Ovary (tissue), 9 donors: Measurements from ENCODE around the gene YIPF4. TPM values are rescaled to one million over a fixed set of nuclear protein-coding genes. Genes with fewer than 3 reads are reported as not detected.
"Not testable (repeated sequence)": the region's sequence is repeated elsewhere in the genome, so short reads cannot be mapped to it uniquely, and the experiment has no call there.

Experiments used
- DNase-seq, 5 donors: peaks; one replicate each; pipeline ENCODE4 v3.0.0-alpha.2; 2019 to 2020
- H3K27ac ChIP-seq, 2 donors: fragments of 200-600 bp; one replicate each; pipeline versions ENCODE4 v1.5.1 to v1.8.0; 2019 to 2022
- H3K27me3 ChIP-seq: fragments of 200-600 bp; one replicate; pipeline ENCODE4 v1.8.0; 2022
- H3K36me3 ChIP-seq: fragments of 200-600 bp; sonication (generic); one replicate; pipeline ENCODE4 v1.5.1; 2019
- H3K4me1 ChIP-seq: one replicate; pipeline ENCODE4 v1.8.1; 2013; ENCODE audit warnings: mild to moderate bottlenecking, moderate library complexity; ENCODE audit not compliant: insufficient read depth
- H3K4me3 ChIP-seq: fragments of 200-600 bp; sonication (generic); one replicate; pipeline ENCODE4 v1.5.1; 2017
- H3K9me3 ChIP-seq, 2 donors: fragments of 200-600 bp in 1 of 2; sonication (generic) in 1 of 2; one replicate each; pipeline versions ENCODE4 v1.5.1 to v1.8.1; 2013 to 2019; ENCODE audit warnings: mild to moderate bottlenecking in 1 of 2, moderate library complexity in 1 of 2
- CTCF ChIP-seq, 3 donors: fragments of 450-650 bp in 2 of 3; fragments of 200-600 bp in 1 of 3; IDR thresholded peaks; one replicate each; pipeline versions ENCODE4 v1.5.1 to v1.8.0; 2016 to 2022; ENCODE audit warnings: antibody characterized with exemption in 3 of 3, mild to moderate bottlenecking in 1 of 3
- EP300 ChIP-seq: sonication (generic); formaldehyde crosslinking; IDR thresholded peaks from one replicate; pipeline ENCODE4 v1.6.1; 2017; ENCODE audit warnings: antibody characterized with exemption
- POLR2A ChIP-seq: fragments of 450-650 bp; IDR thresholded peaks from one replicate; pipeline ENCODE4 v1.6.1; 2017; ENCODE audit warnings: antibody characterized with exemption, mild to moderate bottlenecking, moderate library complexity
- WGBS, 3 donors: extraction: QIAGEN DNeasy Blood & Tissue Kit in 1 of 3; methylation state at CpG; one replicate each; pipeline versions ENCODE4 v1.1.5 to v1.1.7; 2013 to 2017; 5-methylcytosine and 5-hydroxymethylcytosine counted together
- intact Hi-C, 4 donors: fragments of 100-400 bp; cut with DNase I; formaldehyde crosslinking; loops; one replicate each; pipeline versions ENCODE4 v1.11.0 to v1.15.1; 2022 to 2023
- polyA plus RNA-seq, 2 donors: library from polyadenylated mRNA; stranded (reverse); fragments of 200-250 nt in 1 of 2; fragments of 350-450 nt in 1 of 2; fragmentation: Illumina TruSeq in 1 of 2; extraction: RNeasy Lipid Tissue Mini Kit (QIAGEN cat#74804) in 1 of 2; gene quantifications; one replicate each; pipeline ENCODE4 v1.2.3, GENCODE V29; 2013 to 2014
- total RNA-seq, 7 donors: library from RNA; depleted of rRNA in 2 of 7; stranded (reverse); fragments of >200 nt in 2 of 7; fragmentation: NEBNext Ultra II Directional in 3 of 7; extraction: Animal tissue kit (Norgen Biotek cat#: 25700) in 3 of 7; gene quantifications; one replicate each; pipeline versions ENCODE4 v1.1.0 to v1.2.4, GENCODE V29; 2016 to 2023
- donor health status: DM: no; HTN: no; CAD: no; lungs with moderate emphysema.
- donor health status: DM: no; HTN: no; CAD: no.
- donor health status: Bipolar disorder and iron deficiency.
- donor health status: DM: yes; HTN: yes; CAD: no.
- donor health status: DM: no; HTN: no; CAD: no.
- donor health status: DM: yes; HTN: yes; CAD: no.

Gene YIPF4
- total and polyA plus RNA-seq, 9 donors: 10.3 to 45.0 (median 37.4) TPM

DNA sequence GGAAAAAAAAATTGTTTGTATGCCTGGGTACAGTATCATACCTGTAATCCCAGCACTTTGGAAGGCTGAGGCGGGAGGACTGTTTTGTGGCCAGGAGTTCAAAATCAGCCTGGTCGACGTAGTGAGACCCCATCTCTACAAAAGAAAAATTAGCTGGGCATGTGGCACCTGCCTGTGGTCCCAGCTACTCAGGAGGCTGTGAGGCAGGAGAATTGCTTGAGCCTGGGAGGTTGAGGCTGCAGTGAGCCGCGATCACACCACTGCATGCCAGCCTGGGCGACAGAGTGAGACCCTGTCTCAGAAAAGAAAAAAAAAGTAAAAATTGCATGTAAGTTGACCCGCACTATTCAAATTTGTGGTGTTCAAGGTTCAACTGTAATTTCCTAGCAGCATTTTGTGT is 32.9 kb downstream of the YIPF4 start:
- intact Hi-C loops: no loop called here
- Histone ChIP-seq H3K4me3 (no peak overlapping the region), H3K27ac (no peak overlapping the region), H3K9me3 (no peaks in the 10 kb centered on the region), H3K36me3 (no peaks in the 10 kb centered on the region), H3K4me1 (no peaks in the 10 kb centered on the region), H3K27me3 (no peaks in the 10 kb centered on the region)
- 97 to 99% (median 98%) methylated on average over 7 of the region's 7 CpGs for WGBS, 3 donors
- DNase-seq: no peak
- TF ChIP-seq POLR2A: no peak
- TF ChIP-seq CTCF (IDR thresholded peaks at IDR 0.05): no peak
- TF ChIP-seq EP300: no peak

GRCh38 chr2:32314886-32315285 is 37.2 kb downstream of the YIPF4 start:
- Histone ChIP-seq H3K4me3 (no peak overlapping the region), H3K4me1 (no peaks in the 10 kb centered on the region), H3K9me3 (no peaks in the 10 kb centered on the region), H3K27me3 (no peaks in the 10 kb centered on the region), H3K36me3 (no peaks in the 10 kb centered on the region), H3K27ac (no peak overlapping the region)
- 59 to 83% (median 83%) methylated on average over 1 of the region's 1 CpG for WGBS, 3 donors
- TF ChIP-seq EP300 (no peak), POLR2A (no peak), CTCF (IDR thresholded peaks at IDR 0.05) (no peak)
- no peak for DNase-seq
- intact Hi-C loops: no loop called here

GRCh38 chr2:32328679-32329078 is 51.0 kb downstream of the YIPF4 start:
- DNase-seq, intact Hi-C loops, H3K36me3 ChIP-seq, H3K27ac ChIP-seq, H3K27me3 ChIP-seq, H3K4me3 ChIP-seq, H3K4me1 ChIP-seq, H3K9me3 ChIP-seq: not testable (repeated sequence)
- WGBS, 3 donors: 49 to 80% (median 57%) methylated on average over 1 of the region's 1 CpG

DNA sequence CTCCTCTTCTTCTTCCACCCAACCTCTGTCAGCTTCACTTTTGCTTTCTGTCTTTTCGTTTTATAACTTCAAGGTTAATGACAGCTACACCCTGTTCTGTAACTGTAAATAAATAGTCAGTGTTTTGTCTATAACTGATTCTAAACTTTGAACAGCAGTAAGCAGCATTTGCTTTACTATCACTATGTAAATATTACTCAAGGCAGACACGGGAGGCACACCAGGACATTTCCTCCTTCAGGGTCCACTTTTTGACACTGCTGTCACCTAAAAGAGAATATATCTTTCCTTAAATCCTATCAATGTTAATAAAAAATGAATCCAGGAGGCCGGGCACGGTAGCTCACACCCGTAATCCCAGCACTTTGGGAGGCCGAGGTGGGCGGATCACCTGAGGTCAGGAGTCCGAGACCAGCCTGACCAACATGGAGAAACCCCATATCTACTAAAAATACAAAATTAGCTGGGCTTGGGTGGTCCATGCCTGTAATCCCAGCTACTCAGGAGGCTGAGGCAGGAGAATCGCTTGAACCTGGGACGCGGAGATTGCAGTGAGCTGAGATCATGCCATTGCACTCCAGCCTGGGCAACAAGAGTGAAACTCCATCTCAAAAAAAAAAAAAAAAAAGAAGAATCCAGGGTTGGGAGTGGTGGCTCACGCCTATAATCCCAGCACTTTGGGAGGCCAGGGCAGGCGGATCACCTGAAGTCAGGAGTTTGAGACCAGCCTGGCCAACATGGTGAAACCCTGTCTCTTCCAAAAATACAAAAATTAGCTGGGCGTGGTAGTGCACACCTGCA is 51.7 kb downstream of the YIPF4 start:
- 44 to 70% (median 49%) methylated on average over 14 of the region's 14 CpGs for WGBS, 3 donors
- H3K27me3 ChIP-seq, H3K27ac ChIP-seq, H3K9me3 ChIP-seq, DNase-seq, intact Hi-C loops, H3K4me3 ChIP-seq, H3K36me3 ChIP-seq, H3K4me1 ChIP-seq: not testable (repeated sequence)

GRCh38 chr2:32330136-32330535 is 52.4 kb downstream of the YIPF4 start:
- WGBS, 3 donors: 9 to 30% (median 12%) methylated on average over 2 of the region's 2 CpGs
- Histone ChIP-seq H3K4me3 (no peak overlapping the region), H3K27me3 (no peaks in the 10 kb centered on the region), H3K9me3 (no peaks in the 10 kb centered on the region), H3K4me1 (peaks cover 5% of the 10 kb centered on the region), H3K36me3 (no peaks in the 10 kb centered on the region), H3K27ac (no peak overlapping the region)
- intact Hi-C loops: no loop called here
- no peak for DNase-seq
- no peak for TF ChIP-seq CTCF (IDR thresholded peaks at IDR 0.05)
- no peak for TF ChIP-seq POLR2A
- no peak for TF ChIP-seq EP300
